Right kidney (tissue), 9 donors: ENCODE measurements around the gene IFT172.
A peak's percentile ranks its signal among the peaks of the same experiment; 100 is the strongest.
"Not testable (repeated sequence)": the region's sequence is repeated elsewhere in the genome, so short reads cannot be mapped to it uniquely, and the experiment has no call there.

Experiments
- DNase-seq: peaks from one replicate; pipeline ENCODE4 v3.0.0-alpha.2; 2016
- long read RNA-seq, 8 donors: transcript quantifications; one replicate each; lab custom pipeline, GENCODE V29; 2026

Gene IFT172, protein sequence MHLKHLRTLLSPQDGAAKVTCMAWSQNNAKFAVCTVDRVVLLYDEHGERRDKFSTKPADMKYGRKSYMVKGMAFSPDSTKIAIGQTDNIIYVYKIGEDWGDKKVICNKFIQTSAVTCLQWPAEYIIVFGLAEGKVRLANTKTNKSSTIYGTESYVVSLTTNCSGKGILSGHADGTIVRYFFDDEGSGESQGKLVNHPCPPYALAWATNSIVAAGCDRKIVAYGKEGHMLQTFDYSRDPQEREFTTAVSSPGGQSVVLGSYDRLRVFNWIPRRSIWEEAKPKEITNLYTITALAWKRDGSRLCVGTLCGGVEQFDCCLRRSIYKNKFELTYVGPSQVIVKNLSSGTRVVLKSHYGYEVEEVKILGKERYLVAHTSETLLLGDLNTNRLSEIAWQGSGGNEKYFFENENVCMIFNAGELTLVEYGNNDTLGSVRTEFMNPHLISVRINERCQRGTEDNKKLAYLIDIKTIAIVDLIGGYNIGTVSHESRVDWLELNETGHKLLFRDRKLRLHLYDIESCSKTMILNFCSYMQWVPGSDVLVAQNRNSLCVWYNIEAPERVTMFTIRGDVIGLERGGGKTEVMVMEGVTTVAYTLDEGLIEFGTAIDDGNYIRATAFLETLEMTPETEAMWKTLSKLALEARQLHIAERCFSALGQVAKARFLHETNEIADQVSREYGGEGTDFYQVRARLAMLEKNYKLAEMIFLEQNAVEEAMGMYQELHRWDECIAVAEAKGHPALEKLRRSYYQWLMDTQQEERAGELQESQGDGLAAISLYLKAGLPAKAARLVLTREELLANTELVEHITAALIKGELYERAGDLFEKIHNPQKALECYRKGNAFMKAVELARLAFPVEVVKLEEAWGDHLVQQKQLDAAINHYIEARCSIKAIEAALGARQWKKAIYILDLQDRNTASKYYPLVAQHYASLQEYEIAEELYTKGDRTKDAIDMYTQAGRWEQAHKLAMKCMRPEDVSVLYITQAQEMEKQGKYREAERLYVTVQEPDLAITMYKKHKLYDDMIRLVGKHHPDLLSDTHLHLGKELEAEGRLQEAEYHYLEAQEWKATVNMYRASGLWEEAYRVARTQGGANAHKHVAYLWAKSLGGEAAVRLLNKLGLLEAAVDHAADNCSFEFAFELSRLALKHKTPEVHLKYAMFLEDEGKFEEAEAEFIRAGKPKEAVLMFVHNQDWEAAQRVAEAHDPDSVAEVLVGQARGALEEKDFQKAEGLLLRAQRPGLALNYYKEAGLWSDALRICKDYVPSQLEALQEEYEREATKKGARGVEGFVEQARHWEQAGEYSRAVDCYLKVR (N-terminal part only)
- long read RNA-seq, donor 1: 0 reads
- long read RNA-seq, donor 2: 0 reads
- long read RNA-seq, donor 3, partial matches to known transcripts: 0 of 2 reads
- long read RNA-seq, donor 3, other reads (novel, unspliced or antisense): 0 of 2 reads
- long read RNA-seq, donor 4, partial matches to known transcripts: 0 of 2 reads
- long read RNA-seq, donor 4, other reads (novel, unspliced or antisense): 0 of 2 reads
- long read RNA-seq, donor 5, full-length matches to known transcripts: 1 of 1 reads
- long read RNA-seq, donor 5, partial matches to known transcripts: 0 of 1 reads
- long read RNA-seq, donor 5, other reads (novel, unspliced or antisense): 0 of 1 reads
- long read RNA-seq, donor 6, full-length matches to known transcripts: 1 of 1 reads
- long read RNA-seq, donor 6, partial matches to known transcripts: 0 of 1 reads
- long read RNA-seq, donor 6, other reads (novel, unspliced or antisense): 0 of 1 reads
- long read RNA-seq, donor 7, full-length matches to known transcripts: 2 of 2 reads
- long read RNA-seq, donor 7, partial matches to known transcripts: 0 of 2 reads
- long read RNA-seq, donor 7, other reads (novel, unspliced or antisense): 0 of 2 reads
- long read RNA-seq, donor 8, full-length matches to known transcripts: 2 of 2 reads
- long read RNA-seq, donor 8, partial matches to known transcripts: 0 of 2 reads
- long read RNA-seq, donor 8, other reads (novel, unspliced or antisense): 0 of 2 reads

DNA sequence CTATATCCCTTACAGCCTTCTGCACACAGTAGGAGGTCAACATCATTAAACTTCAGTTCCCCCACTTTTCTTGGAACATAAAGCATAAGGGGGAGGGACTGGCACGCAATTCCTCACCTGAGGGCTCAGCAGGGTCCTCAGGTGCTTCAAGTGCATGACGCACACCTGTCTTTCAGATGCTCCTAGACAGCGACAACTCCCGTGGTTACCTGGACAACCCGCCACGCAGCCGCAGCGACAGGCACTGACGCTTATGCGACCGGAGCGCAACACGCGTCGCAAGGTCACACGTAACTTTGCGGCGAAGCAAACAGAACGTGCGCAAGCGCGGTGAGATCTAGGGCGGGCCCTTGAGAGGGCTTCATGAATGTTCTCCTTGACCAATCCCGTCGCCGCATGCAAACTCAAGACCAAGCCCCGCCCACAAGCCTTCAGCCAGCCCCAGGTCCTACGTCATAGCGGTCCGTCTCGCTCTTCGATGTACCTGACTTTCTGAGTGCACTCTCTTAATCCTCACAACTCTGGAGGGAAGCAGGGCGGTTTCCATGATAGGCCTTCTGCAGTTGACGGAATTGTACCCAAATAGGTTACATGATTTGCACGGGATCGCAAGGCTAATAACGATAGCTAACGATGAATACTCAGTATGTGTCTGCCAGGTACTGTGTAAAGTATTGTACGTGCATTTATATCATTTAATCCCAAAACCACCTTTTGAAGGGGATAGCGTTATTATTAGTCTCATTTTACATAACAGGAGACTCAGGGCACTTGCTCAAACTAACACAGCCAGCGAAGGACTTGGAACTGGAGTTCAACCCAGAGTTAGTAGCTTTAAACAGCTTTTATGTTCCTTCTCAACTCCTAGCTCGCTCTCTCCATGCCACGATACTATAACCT, at the start of gene IFT172:
Gene IFT172 (minus strand): TSS at position 246 of the 900 bp plus-strand sequence. CDS start 90 bp downstream, at position 156.
- DNase-seq: peak; percentile 82

DNA sequence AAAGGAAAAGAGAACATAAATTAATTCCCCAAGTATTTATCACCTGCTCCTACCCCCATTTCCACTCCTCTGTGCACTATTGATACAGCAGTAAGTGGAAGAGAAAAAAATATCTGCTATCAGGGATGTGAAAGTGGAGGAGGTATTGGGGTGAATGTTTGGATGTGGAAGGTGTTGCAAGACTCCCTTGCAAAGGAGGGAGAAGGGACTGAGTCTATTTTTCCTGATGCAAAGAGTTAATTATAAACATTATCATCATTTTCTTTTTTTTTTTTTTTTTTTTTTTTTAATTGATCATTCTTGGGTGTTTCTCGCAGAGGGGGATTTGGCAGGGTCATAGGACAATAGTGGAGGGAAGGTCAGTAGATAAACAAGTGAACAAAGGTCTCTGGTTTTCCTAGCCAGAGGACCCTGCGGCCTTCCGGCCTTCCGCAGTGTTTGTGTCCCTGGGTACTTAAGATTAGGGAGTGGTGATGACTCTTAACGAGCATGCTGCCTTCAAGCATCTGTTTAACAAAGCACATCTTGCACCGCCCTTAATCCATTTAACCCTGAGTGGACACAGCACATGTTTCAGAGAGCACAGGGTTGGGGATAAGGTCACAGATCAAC, 49.4 kb upstream of the IFT172 start:
- not testable (repeated sequence) for DNase-seq

DNA sequence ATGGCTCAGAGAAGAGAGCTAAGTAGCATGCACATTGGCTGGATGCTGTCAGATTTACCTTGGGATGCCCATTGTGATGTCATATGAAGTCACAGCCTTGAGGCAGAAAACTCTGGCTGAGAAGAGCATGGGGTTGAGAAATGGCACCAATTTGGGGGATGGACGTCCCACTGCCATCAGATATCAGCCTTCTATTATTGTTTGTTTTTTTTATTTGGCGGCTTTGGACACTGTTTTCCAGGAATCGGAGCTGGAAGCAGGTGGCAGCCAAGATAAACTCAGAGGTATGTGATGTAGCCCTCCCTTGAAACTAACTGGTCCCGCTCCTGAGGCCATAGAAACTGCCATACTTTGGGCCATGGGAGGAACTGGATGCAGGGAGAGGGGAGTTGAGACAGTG, 47.7 kb upstream of the IFT172 start:
- DNase-seq: no peak

DNA sequence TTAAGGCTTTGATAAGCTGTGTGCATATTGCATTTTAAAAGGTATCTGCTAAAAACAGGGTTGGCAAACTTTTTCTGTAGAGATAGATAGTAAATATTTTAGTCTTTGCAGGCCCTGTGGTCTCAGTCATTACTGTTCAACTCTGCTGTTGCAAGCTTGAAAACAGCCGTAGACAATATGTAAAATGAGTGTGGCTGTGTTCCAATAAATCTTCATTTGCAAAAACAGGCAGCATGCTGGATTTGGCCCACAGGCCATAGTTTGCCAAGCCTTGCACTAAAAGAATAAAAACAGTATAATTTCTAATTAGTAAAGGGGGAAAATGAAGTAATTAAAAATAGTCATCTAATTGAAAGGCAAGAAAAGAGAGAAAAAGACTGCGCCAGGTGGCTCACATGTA, 42.4 kb upstream of the IFT172 start:
- no peak for DNase-seq

DNA sequence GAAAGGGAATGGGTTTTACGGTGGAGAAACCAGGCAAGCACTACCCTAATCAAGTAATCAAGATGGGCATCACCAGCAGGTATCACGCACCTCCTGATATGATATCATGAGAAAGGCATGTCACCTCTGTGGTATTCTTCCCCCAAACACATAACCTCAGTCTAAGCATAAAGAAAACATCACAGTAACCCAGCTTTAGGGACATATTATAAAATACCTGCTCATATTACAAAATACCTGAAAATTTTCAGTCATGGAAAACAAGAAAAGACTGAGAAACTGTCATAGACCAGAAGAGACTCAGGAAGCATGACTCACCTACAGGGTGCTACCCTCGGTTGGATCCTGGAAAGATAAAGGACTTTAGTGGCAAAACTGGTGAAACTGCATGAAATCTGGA, 37.6 kb upstream of the IFT172 start:
- no peak for DNase-seq

DNA sequence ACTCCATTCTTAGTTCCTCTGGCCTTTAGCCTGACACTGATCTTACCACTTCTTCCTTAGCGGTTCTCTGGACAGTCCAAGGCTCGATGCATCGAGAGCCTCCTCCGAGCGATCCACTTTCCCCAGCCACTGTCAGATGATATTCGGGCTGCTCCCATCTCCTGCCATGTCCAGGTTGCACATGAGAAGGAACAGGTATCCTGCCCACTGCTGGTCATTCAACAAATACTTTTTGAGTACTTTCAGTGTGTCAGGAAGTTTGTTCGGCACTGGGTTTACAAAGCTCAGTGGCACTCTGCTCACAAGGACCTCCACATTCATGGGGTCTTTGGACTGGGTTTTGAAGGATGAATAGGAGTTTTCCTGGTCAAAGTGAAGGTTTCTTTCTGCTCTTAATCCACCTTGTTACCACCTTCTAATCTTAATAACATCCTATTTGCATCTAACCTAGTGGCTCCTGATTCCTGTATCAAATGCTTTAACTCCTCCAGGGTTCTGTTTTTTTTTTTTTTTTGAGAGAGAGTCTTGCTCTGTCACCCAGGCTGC, 32.9 kb upstream of the IFT172 start:
- DNase-seq: no peak

DNA sequence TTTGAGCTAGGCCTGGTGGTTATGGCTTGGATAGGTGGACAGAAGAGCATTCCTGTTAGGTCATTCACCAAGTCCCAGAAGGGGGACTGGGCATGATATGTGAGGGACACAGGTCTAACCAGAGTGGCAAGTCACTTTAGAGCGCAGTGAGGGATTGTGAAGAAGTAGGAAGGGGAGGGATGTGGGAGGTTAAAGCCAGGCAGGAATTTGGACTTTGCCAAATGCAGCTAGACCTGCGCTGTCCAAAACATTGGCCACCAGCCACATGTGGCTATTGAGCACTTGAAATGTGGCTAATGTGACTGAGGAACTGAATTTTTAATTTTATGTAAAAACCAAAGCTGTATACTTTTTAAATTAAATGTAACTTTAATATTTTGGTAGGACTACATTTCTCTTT, 30.8 kb upstream of the IFT172 start:
- no peak for DNase-seq

DNA sequence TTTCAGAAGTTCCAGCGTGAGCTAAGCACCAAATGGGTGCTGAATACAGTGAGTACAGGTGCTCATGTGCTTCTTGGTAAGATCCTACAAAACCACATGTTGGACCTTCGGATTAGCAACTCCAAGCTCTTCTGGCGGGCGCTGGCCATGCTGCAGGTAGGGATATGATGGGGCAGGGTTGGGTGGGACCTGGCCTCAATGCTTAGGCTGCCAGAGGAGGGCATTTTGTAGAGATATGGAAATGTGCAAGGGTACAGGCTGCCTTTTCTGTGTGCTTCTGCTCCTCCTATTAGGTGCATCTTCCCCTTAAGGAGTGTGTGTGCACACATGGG, 29.2 kb upstream of the IFT172 start:
- no peak for DNase-seq

DNA sequence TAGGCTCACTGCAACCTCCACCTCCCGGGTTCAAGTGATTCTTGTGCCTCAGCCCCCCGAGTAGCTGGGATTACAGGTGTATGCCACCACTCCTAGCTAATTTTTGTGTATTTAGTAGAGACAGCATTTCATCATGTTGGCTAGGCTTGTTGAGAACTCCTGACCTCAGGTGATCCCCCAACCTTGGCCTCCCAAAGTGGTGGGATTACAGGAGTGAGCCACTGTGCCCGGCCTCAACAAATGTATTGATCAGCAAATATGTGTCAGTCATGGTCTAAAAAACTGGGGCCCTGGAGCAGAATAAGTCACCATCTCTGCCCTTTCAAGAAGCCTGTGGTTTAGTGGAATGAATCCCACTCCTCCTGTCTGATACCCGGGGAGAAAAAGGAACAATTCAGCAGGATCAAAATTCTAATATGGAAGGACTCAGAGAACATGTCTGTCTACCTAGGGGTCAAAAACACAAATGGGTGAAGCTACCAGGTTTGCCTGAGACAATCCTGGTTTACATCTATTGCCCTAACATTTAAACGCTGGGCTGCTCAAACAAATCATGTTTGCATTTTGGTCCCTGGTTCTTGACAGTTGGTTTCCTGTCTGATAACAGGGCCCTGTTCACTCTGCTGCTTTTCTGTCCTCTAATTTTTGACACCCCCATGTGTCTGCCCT, 28.7 kb upstream of the IFT172 start:
- no peak for DNase-seq

DNA sequence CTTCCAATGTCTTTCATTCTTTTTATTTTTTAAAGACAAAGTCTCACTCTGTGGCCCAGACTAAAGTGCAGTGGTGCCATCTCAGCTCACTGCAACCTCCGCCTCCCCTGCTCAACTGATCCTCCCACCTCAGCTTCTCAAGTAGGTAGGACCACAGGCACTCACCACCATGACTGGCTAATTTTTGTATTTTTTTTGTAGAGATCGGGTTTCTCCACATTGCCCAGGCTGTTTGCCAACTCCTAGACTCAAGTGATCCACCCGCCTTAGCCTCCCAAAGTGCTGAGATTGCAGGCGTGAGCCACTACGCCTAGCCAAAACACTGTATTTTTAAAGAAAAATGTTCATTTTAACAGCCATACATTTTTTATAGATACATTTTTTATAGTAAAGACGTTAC, 19.8 kb upstream of the IFT172 start:
- DNase-seq: no peak

DNA sequence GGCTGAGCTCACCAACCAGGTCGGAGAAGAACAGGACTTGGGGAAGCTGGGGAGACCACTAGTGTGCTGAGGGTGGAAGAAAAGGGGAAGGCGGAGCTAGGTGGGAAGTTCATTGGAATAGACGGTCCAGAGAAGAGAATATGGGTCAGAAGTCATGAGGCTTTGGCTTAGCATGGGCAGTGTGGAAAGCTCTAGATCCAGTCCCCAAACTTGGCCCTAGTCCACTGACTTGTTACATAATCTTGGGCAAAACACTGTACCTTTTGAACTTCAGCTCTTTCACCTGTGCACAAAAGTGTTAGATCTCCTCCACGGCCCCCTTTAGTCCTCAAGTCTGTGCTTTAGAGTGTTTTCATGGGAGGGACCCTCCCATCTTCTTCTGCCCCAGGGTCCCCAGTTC, 17.8 kb upstream of the IFT172 start:
- DNase-seq: no peak

DNA sequence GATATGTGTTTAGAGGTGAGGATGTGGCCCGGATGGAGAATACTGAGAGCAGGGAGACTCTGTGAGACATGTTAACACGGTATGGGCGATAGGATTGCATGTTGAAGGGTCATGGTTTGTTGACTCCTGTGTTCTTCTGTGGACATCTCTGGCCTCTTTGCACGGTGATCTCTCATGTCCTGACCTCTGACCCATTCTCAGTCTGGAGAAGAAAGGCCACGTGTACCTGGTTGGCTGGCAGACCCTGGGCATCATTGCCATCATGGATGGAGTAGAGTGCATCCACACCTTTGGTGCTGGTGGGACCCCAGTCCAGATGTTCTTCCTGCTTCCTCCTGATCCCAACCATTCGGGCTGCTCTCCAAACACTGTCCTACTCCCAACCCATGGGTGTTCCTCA, 17.0 kb upstream of the IFT172 start:
- no peak for DNase-seq

DNA sequence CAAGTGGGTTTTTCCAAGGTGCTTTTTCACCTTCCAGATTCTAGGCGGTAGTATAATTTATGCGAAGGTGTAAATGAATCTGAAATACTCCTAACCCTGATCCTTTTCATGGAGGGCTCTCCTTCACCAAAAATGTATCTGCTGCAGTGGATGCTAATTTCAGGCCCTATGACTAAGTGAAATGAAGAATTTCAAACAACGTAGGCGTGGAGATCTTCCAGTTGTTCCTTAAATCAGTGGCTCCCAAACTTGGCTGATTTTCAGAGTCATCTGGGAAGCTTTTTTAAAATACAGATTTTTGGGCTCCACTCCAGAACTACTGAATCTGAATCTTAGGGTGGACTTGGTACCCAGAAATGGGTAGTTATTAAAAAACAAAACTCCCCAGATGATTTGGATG, 12.6 kb upstream of the IFT172 start:
- no peak for DNase-seq

DNA sequence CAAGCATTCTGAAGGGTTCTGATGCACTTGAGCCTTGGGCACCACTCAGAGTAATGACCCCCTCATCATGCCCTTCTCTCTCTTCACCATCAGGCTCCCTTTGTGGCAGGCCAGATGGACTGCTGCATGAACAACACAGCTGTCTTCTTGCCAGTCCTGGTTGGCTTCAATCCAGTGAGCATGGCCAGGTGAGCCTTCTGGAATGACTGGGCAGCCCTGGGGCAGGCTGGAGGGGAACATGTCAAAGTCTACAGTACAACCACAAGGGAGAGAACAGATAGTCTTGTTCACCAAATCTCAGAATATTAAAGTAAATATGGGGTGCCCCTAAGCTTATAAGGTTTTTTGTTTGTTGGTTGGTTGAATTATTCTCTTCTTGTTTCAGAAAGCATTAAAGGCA, 11.5 kb upstream of the IFT172 start:
- DNase-seq: no peak

DNA sequence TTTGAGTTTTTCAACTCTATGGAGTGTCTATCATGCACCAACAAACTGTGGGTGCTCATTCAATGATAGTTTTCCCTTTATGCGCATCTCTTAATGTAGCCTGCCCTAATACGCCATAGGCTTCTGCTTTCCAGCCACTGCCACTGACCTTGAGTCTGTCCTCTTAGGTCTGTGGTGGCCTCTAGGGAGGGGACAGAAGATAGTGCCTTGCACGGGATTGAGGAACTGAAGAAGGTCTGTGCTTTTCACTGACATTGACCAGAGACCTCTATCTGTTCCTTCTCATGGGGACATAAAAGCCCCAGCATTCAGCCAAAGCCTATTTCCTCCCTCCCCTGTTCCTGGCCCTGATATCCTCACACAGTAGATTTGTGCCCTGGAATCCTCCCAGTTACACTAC, 9.4 kb upstream of the IFT172 start:
- no peak for DNase-seq

DNA sequence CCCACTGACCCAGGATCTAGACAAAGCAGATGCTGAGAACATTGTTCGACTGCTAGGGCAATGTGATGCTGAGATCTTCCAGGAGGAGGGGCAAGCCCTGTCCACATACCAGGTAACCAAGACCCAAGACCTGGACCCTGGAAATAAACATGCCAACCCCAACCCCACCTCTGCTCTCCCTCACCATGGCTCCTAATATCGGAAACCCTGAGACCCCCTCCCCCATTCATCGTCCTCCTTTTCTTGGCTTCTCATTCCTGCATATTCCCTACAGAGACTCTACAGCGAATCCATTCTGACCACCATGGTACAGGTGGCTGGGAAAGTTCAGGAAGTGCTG, 7.7 kb upstream of the IFT172 start:
- DNase-seq: no peak

DNA sequence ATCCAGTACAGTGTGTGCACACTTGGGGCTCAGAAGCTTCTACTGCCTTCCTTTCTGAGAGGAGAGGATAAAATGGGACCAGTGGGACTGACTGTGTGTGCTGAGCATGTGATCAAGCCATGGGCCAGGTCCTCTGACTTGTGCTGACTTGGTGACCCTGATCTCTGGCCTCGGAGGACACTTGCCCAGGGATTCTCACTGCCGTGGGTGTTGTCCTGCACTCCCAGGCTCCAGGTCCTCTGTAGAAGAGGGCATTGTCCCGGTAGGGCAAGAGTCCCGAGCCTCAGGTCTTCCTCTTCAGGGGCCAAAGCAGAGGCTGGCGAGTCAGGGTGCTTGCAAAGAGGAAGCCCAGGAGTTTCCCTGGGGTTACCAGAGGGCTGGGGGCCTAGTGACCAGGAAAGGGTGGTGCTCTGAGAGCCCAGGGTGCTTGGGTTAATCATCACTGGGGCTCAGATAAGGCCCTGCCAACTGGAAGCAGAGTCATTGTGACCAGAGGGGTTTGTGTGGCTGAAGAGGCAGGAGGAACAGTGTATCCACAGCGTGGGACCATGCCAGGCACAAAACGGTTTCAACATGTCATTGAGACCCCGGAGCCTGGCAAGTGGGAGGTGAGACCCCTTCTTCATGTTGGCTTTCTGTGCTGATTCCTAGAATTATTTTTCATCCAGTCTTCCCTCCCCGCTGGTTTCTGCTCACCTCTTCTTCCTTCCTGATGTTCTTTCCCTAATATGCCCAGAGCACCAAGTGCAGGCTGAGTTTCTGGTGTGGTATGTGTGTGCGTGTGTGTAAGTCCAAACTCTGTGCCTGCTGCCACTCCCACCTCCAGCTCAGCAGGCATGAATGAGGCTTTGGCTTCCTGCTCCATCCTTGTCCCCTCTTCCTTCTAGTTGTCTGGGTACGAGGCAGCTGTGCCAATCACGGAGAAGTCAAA, 7.1 kb upstream of the IFT172 start, which contains the start of gene GCKR:
Gene GCKR (plus strand): TSS at position 483 of the 931 bp plus-strand sequence. CDS start 66 bp downstream, at position 549.
- no peak for DNase-seq
